Osteocyte (in vitro differentiated cells): ENCODE data around the gene THOC5. TPM values are rescaled to one million over a fixed set of nuclear protein-coding genes. Genes with fewer than 3 reads are reported as not detected.

ENCODE experiments used
- DNase-seq: peaks from one replicate; pipeline ENCODE4 v3.0.0; 2021; ENCODE audit warnings: mixed read lengths; ENCODE audit not compliant: unreplicated experiment; ENCODE audit errors: extremely low spot score
- H3K27ac Mint-ChIP-seq: one replicate; pipeline ENCODE4 v1.8.0; 2021; ENCODE audit warnings: mild to moderate bottlenecking, mixed read lengths; ENCODE audit not compliant: unreplicated experiment
- H3K27me3 Mint-ChIP-seq: one replicate; pipeline ENCODE4 v1.8.0; 2021; ENCODE audit warnings: mixed read lengths; ENCODE audit not compliant: unreplicated experiment
- H3K36me3 Mint-ChIP-seq: one replicate; pipeline ENCODE4 v1.8.0; 2021; ENCODE audit warnings: mixed read lengths; ENCODE audit not compliant: unreplicated experiment
- H3K4me1 Mint-ChIP-seq: one replicate; pipeline ENCODE4 v1.8.0; 2021; ENCODE audit warnings: mixed read lengths; ENCODE audit not compliant: unreplicated experiment
- H3K4me3 Mint-ChIP-seq: one replicate; pipeline ENCODE4 v1.8.0; 2021; ENCODE audit warnings: mild to moderate bottlenecking, moderate library complexity, mixed read lengths; ENCODE audit not compliant: unreplicated experiment
- H3K9me3 Mint-ChIP-seq: one replicate; pipeline ENCODE4 v1.8.0; 2021; ENCODE audit warnings: mixed read lengths; ENCODE audit not compliant: unreplicated experiment
- total RNA-seq: library from RNA; stranded (reverse); gene quantifications from 2 replicates; pipeline ENCODE4 v1.2.1, GENCODE V29; 2021
- TF ChIP-seq, protein P1 (sequence below): fragments of 200-600 bp; sonication (generic); IDR thresholded peaks from 2 replicates; pipeline ENCODE4 v1.5.0; 2021; ENCODE audit warnings: antibody characterized with exemption, mild to moderate bottlenecking, moderate library complexity

The THOC5 gene
- total RNA-seq, 1 donor from 2014 or later, result 60.0 TPM

DNA sequence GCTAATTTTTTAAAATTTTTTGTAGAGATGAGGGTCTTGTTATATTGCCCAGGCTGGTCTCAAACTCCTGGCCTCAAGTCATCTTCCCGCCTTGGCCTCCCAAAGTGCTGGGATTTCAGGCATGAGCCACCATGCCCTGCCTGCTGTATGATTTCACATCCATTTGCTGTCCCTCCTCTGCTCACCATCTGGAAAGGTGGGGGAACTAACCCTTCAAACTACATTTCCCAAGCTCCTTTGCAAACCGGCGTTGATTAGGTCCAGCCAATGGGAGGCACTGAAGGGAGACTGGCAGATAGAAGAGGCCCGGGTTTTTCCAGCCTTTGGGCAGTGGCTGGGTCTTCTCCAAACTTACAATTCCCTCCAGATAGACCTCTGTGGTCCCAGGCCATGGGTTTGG lies 95.8 kb downstream of the THOC5 start:
- H3K27ac Mint-ChIP-seq, result no peak overlapping the region
- H3K4me3 Mint-ChIP-seq, result no peak overlapping the region
- H3K4me1 Mint-ChIP-seq, result no peaks in the 10 kb centered on the region
- H3K9me3 Mint-ChIP-seq, result no peaks in the 10 kb centered on the region
- H3K27me3 Mint-ChIP-seq, result peaks cover 3% of the 10 kb centered on the region
- TF ChIP-seq, protein P1, sequence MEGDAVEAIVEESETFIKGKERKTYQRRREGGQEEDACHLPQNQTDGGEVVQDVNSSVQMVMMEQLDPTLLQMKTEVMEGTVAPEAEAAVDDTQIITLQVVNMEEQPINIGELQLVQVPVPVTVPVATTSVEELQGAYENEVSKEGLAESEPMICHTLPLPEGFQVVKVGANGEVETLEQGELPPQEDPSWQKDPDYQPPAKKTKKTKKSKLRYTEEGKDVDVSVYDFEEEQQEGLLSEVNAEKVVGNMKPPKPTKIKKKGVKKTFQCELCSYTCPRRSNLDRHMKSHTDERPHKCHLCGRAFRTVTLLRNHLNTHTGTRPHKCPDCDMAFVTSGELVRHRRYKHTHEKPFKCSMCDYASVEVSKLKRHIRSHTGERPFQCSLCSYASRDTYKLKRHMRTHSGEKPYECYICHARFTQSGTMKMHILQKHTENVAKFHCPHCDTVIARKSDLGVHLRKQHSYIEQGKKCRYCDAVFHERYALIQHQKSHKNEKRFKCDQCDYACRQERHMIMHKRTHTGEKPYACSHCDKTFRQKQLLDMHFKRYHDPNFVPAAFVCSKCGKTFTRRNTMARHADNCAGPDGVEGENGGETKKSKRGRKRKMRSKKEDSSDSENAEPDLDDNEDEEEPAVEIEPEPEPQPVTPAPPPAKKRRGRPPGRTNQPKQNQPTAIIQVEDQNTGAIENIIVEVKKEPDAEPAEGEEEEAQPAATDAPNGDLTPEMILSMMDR, result no peak
- no peaks in the 10 kb centered on the region for H3K36me3 Mint-ChIP-seq
- DNase-seq, result no peak

DNA sequence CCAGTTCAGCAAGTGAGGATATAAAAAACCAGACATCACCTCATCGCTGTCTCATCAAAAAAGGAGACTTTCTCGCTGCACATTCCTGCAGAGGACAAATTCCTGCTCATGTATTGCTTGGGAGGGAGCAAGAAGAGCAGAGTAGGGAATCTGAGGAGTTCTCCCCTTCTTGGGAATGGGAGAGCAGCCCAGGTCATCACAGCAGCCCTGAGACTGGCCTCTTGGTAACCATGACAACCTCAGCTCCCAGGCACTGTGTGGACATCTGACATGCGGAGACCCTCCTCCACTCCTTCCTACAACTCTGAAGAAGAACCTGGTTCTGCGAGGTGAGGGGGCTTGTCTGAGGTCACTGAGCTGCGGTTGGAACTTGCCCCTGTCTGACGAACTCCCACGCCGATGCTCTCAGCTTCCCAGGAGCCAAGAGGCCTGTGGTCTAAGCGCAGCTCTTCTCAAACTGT lies 97.3 kb downstream of the THOC5 start:
- Mint-ChIP-seq H3K36me3 (no peaks in the 10 kb centered on the region), H3K9me3 (no peaks in the 10 kb centered on the region), H3K27ac (no peak overlapping the region), H3K4me1 (no peaks in the 10 kb centered on the region), H3K4me3 (no peak overlapping the region), H3K27me3 (peaks cover 3% of the 10 kb centered on the region)
- no peak for DNase-seq
- TF ChIP-seq, protein P1, result no peak

Other genes with a start within 250 kb of the THOC5 start
- gene GAS2L1, start 247.1 kb downstream of the THOC5 start, total RNA-seq, result 21.6 and 22.3 TPM in 2 replicates
- gene RASL10A, start 238.1 kb downstream of the THOC5 start, total RNA-seq, result not detected in 2 replicates
- 42.0 and 45.4 TPM in 2 replicates for gene AP1B1, start 165.2 kb downstream of the THOC5 start, total RNA-seq
- not detected in 2 replicates for gene RFPL1, start 115.2 kb downstream of the THOC5 start, total RNA-seq
- 0.62 and 1.4 TPM in 2 replicates for gene NEFH, start 73.5 kb downstream of the THOC5 start, total RNA-seq
- 47.3 and 49.3 TPM in 2 replicates for gene NIPSNAP1, start 27.4 kb upstream of the THOC5 start, total RNA-seq
- 67.9 and 71.0 TPM in 2 replicates for gene NF2, start 49.9 kb upstream of the THOC5 start, total RNA-seq
- not detected in 2 replicates for gene CABP7, start 166.2 kb upstream of the THOC5 start, total RNA-seq
- 22.7 and 25.0 TPM in 2 replicates for gene ZMAT5, start 213.2 kb upstream of the THOC5 start, total RNA-seq
- 66.0 and 77.4 TPM in 2 replicates for gene UQCR10, start 213.6 kb upstream of the THOC5 start, total RNA-seq